Psoas muscle (tissue), 8 donors: ENCODE results near the gene CENPO. TPM values are rescaled to one million over a fixed set of nuclear protein-coding genes. Genes with fewer than 3 reads are reported as not detected.

Source experiments
- ATAC-seq, 4 donors: fragments of 200-7000 bp; cut with Tn5 transposase; one replicate each; pipeline ENCODE4 v1.9.1; 2020; ENCODE audit warnings: moderate library complexity in 3 of 4, mild to moderate bottlenecking in 2 of 4
- DNase-seq, 2 donors: peaks; one replicate each; pipeline ENCODE4 v3.0.0-alpha.2; 2020
- H3K27ac ChIP-seq: fragments of 200-600 bp; one replicate; pipeline ENCODE4 v1.8.0; 2022
- H3K27me3 ChIP-seq, 3 donors: fragments of 200-600 bp in 1 of 3; one replicate each; pipeline versions ENCODE4 v1.6.1 to v1.8.0; 2013 to 2022; ENCODE audit warnings: low read length in 2 of 3, mild to moderate bottlenecking in 2 of 3, moderate library complexity in 1 of 3; ENCODE audit not compliant: insufficient read depth in 3 of 3
- H3K36me3 ChIP-seq, 2 donors: fragments of 200-600 bp in 1 of 2; one replicate each; pipeline versions ENCODE4 v1.6.1 to v1.8.0; 2013 to 2022; ENCODE audit warnings: low read depth in 1 of 2, mild to moderate bottlenecking in 1 of 2, moderate library complexity in 1 of 2; ENCODE audit not compliant: insufficient read depth in 1 of 2
- H3K4me1 ChIP-seq: fragments of 200-600 bp; one replicate; pipeline ENCODE4 v1.8.0; 2022
- H3K4me3 ChIP-seq: fragments of 200-600 bp; one replicate; pipeline ENCODE4 v1.8.0; 2022; ENCODE audit warnings: mild to moderate bottlenecking
- H3K9me3 ChIP-seq: fragments of 200-600 bp; one replicate; pipeline ENCODE4 v1.8.0; 2022
- WGBS, 3 donors: extraction: QIAGEN DNeasy Blood & Tissue Kit; methylation state at CpG; one replicate each; pipeline versions ENCODE4 v1.1.6 to v1.1.7; 2013; 5-methylcytosine and 5-hydroxymethylcytosine counted together
- intact Hi-C, 2 donors: fragments of 100-400 bp; cut with DNase I; formaldehyde crosslinking; loops; one replicate each; pipeline versions ENCODE4 v1.11.0 to v1.14.2; 2022
- polyA plus RNA-seq, 3 donors: library from polyadenylated mRNA; stranded (reverse); fragments of 200-250 nt; gene quantifications; one replicate each; pipeline ENCODE4 v1.2.3, GENCODE V29; 2013
- total RNA-seq, 4 donors: library from RNA; stranded (reverse); fragmentation: NEBNext Ultra II Directional in 2 of 4; extraction: Animal tissue kit (Norgen Biotek cat#: 25700) in 2 of 4; gene quantifications; one replicate each; pipeline versions ENCODE4 v1.2.1 to v1.2.4, GENCODE V29; 2021 to 2023
- TF ChIP-seq, protein P1 (sequence below): fragments of 200-600 bp; IDR thresholded peaks from one replicate; pipeline ENCODE4 v1.8.0; 2022; ENCODE audit warnings: antibody characterized with exemption
- donor health status: healthy with polysubstance abuse.
- donor health status: DM: no; HTN: no; CAD: no; lungs with moderate emphysema.
- donor health status: Bipolar disorder and iron deficiency.
- donor health status: healthy.
- donor health status: DM: yes; HTN: yes; CAD: no.
- donor health status: DM: no; HTN: no; CAD: no.
- donor health status: DM: no; HTN: no; CAD: no.
- donor health status: DM: yes; HTN: yes; CAD: no.

CENPO gene
- total and polyA plus RNA-seq, 7 donors = 1.6 to 5.4 (median 2.8) TPM

DNA sequence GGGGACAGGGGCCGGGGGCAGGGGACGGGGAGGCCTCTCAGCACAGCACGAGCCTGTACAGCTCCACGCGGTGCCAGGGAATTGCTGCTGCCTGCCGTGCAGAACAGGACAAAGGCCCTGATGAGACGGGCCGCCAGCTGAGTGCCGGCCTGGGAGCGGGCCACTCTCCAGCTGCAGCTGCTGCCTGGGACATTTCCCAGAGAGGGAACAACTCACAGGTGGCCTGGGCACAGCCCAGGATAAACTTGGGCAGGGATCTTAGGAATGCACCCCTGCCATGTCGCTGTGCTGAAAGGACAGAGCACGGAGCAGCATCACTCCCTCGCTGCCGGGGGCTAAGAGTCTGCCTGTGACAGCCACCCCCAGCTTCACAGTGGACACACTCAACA is 38.8 kb downstream of the CENPO start:
- Histone ChIP-seq H3K36me3 (no peaks in the 10 kb centered on the region), H3K4me1 (peaks cover 5% of the 10 kb centered on the region), H3K4me3 (no peak overlapping the region), H3K27ac (no peak overlapping the region), H3K9me3 (no peaks in the 10 kb centered on the region), H3K27me3 (no peaks in the 10 kb centered on the region)
- 10 to 35% (median 20%) methylated on average over 13 to 14 of the region's 14 CpGs for WGBS, 3 donors
- ATAC-seq = peak; percentile 74 to 85 (median 76)
- DNase-seq = peak in 1 of 2 donors; percentile 80
- TF ChIP-seq, protein P1, sequence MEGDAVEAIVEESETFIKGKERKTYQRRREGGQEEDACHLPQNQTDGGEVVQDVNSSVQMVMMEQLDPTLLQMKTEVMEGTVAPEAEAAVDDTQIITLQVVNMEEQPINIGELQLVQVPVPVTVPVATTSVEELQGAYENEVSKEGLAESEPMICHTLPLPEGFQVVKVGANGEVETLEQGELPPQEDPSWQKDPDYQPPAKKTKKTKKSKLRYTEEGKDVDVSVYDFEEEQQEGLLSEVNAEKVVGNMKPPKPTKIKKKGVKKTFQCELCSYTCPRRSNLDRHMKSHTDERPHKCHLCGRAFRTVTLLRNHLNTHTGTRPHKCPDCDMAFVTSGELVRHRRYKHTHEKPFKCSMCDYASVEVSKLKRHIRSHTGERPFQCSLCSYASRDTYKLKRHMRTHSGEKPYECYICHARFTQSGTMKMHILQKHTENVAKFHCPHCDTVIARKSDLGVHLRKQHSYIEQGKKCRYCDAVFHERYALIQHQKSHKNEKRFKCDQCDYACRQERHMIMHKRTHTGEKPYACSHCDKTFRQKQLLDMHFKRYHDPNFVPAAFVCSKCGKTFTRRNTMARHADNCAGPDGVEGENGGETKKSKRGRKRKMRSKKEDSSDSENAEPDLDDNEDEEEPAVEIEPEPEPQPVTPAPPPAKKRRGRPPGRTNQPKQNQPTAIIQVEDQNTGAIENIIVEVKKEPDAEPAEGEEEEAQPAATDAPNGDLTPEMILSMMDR = no peak
- intact Hi-C loops = no loop called here

DNA sequence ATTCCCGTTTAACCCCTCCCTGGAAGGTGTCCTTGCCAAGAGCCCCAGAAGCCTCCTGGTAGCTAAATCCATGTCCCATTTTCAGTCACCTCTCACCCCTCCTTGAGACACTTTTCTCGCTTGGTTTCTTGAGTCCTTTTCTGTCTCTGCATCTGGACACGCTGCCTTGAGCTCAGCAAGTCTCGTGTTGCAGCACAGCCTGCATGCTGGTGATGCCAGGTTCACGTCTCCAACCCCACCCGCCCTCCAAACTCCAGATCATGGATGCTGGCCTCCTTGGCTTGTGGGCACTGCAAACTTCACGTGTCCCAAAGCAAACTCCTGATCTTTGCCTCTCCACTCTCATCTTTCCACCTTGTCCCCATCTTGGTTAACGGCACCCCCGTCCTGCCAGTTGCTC is 39.3 kb downstream of the CENPO start:
- H3K4me1 ChIP-seq = peaks cover under 1% of the 10 kb centered on the region
- no peaks in the 10 kb centered on the region for H3K9me3 ChIP-seq
- no peak overlapping the region for H3K4me3 ChIP-seq
- ATAC-seq (no peak), DNase-seq (peak in 1 of 2 donors; percentile 41)
- 49 to 54% (median 53%) methylated on average over 9 of the region's 9 CpGs for whole genome bisulfite sequencing, 3 donors
- H3K27me3 ChIP-seq = no peaks in the 10 kb centered on the region
- TF ChIP-seq, protein P1 = no peak
- intact Hi-C loops = no loop called here
- no peaks in the 10 kb centered on the region for H3K36me3 ChIP-seq
- H3K27ac ChIP-seq = no peak overlapping the region

DNA sequence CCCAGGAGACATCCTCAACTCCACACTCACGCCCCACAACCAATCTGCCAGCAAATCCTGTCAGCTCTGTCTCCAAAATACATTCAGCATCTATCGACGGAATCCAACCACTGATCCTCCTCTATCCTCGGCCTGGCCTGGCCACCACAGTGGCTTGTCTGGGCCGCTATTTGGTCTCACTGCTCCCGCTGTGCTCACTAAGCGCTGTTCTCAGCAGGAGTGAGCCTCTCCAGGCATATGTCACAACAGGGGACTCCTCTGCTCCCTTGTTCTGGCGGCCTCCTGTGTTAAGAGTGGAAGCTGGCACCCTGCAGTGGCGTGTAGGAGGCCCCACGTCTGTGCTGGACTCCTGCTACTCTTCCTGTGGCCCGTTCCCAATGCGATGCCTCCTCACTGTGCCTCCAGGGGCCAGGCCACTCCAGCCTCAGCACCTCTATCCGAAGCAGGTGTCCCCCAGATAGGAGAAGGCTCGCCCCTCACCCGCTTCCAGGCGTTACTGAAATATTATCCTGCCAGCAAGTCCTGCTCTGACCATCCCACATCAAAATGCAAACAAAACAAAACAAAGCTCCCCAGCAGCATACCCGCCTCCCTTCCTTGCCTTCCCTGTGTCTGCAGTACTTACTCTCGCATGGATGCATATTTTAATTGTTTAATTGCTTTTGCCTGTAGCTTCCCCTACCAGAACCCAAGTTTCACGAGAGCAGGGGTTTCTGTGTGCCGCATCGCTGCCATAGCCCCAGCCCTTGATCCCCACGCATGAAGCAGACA is 39.9 kb downstream of the CENPO start:
- intact Hi-C loops = no loop called here
- Histone ChIP-seq H3K36me3 (no peaks in the 10 kb centered on the region), H3K4me1 (no peaks in the 10 kb centered on the region), H3K9me3 (no peaks in the 10 kb centered on the region), H3K27me3 (no peaks in the 10 kb centered on the region), H3K27ac (no peak overlapping the region), H3K4me3 (no peak overlapping the region)
- TF ChIP-seq, protein P1 = no peak
- 86 to 89% (median 89%) methylated on average over 22 of the region's 22 CpGs for whole genome bisulfite sequencing, 3 donors
- DNase-seq = peak in 1 of 2 donors; percentile 45
- ATAC-seq = no peak

DNA sequence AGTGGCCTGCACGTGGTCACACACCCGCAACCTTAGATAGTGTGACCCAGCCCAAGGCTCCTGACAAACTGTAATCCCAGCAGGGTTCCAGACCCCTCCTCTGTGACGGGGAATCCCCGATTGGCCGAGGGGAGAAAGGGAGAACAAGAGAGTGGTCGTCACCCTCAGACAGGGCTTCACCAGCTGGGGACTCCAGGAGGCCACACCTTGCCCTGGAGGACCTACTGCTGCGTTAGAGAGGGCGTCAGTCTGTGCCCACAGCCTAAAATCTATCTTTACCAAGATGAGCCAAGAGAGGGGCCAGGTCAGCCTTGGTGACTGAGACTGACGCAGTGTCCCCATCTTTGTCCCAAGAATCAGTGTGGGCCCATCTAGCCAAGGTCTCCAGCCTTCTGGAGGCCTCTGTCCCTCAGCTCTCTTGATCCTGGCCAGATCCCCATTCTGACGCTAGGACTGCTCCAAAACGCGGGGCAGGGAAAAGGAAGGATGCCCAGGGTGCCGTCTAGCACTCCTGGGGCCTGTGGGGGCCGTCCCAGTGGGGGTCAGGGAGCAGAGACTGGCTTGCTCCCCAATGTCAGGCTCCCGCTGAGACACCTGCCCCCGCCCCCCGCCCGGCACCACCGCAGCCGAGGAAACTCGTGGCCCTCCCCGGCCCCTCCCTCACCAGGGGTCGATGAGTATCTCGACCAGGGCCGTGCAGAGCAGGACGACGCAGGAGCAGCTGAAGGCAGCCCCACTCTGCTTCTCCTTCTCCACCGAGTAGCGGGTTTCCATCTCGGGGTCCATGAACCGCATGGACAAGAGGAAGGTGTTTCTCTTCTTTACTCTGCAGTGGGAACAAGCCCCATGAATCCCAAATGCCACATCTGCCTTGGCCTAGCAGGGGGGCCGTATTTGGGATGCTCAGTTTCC is 40.9 kb downstream of the CENPO start:
- DNase-seq = peak in 1 of 2 donors; percentile 28
- H3K27me3 ChIP-seq = no peaks in the 10 kb centered on the region
- 93 to 96% (median 95%) methylated on average over 30 to 32 of the region's 32 CpGs for WGBS, 3 donors
- ATAC-seq = no peak
- no peak overlapping the region for H3K4me3 ChIP-seq
- intact Hi-C loops = no loop called here
- H3K9me3 ChIP-seq = no peaks in the 10 kb centered on the region
- H3K36me3 ChIP-seq = no peaks in the 10 kb centered on the region
- H3K4me1 ChIP-seq = no peaks in the 10 kb centered on the region
- TF ChIP-seq, protein P1 = no peak
- no peak overlapping the region for H3K27ac ChIP-seq
